Activated CD8-positive, alpha-beta memory T cell treated with anti-CD3 and anti-CD28 coated beads, Interleukin-2, amount 50 U/mL, for 24 hours (primary cell): ENCODE measurements around the gene HDAC9.

Experiments used
- DNase-seq: peaks from one replicate; pipeline ENCODE4 v3.0.0-alpha.2; 2020; ENCODE audit errors: extremely low read depth

The HDAC9 gene

DNA sequence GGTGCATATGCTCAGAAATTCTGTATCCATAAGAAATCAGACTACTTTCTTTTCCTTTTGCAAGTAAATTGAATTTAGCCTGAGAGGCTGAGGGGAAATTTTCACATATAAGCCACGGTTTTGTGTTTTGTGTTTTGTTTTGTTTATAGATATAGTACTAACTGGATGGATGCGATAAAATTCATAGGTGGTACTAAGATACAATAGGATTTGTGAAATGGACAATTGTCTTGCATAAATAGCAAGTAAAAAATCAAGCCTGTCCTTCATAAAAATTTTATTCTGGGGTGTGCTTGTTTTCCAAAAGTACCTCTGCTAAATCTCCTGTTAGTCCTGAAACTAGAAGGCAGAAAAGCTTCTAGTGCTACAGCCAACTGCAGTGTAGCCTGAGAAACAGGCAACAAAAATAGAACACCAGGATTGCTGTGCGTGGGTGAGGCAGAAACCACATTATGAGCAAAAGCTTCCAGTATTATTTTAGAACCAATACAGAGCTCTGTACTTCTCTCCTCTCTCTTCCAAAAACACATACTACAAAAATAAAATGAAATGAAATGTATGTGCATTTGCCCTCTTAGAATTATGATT, 634 bp upstream of the HDAC9 start:
- no peak for DNase-seq

DNA sequence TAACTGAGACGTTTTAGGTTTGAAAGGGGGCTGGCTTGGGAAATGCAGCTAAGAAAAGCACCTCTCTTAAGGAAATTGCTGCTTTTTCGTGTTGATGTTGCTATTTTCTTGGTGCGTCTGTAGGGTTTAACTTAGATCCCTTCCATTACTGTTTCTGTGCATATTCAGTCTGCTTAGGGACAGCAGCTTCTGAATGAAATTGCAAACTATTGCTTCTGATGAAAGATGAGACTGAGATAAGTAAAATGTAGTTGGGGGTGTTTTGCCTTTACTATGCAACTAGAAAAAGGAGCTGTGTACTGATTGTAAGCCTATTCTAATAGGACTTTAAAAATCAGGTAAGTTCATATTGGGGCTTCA, 772 bp downstream of the HDAC9 start:
- DNase-seq: no peak

DNA sequence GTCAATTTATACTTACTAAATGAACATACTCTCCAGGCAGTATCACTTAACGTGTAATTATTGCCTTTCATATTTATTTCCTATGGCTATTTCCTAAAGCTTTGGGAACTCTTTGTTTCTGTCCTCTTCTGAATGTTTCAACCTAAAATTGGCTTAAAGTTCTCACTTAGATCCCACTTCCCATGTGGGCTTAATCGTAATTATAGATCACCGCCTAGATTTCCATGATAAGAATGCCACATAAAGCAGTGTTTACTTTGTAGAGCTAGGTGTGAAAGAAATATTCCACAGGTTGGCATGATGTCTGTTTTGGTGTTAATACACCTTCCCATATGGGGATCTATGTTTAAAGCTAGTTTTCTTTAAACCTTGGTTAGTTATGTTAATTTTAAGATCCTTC, 1.5 kb downstream of the HDAC9 start:
- no peak for DNase-seq

DNA sequence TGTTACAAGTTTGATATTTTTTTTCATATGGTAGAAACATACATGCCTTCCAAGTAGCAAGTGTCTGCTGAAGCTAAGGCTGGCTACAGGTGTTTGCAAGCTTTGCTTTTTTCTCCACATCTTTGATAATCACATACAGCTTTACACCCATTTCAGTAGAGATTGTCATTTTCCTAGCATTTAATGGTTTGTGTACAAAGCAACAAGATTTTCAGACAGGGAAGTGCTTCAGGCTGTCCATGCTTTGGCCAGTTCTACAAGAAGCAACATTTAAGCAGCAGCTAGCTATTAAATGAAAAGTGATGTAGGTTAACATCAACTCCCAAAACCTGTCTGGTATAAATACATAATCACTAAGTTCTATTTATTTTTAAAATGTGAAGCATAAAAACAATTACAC, 2.3 kb downstream of the HDAC9 start:
- DNase-seq: no peak

DNA sequence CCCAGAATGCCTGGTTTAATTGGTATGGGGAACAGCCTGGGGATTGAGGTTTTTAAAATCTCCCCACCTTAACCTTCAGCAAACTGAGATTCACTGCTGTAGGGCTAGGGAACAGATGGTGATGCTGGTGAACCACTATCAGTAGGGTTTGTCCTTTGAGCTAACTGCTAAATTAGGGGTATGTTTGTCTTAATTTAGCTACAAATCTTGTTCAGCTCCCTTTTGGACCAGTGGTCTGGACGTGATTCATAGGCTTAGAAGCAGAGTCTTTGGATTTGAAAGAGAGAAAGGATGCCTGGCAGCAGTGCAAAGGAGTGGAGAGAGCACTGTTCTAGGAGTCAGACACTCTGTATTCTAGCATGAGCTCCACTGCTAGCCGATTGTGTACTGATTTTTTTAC, 2.8 kb downstream of the HDAC9 start:
- no peak for DNase-seq

DNA sequence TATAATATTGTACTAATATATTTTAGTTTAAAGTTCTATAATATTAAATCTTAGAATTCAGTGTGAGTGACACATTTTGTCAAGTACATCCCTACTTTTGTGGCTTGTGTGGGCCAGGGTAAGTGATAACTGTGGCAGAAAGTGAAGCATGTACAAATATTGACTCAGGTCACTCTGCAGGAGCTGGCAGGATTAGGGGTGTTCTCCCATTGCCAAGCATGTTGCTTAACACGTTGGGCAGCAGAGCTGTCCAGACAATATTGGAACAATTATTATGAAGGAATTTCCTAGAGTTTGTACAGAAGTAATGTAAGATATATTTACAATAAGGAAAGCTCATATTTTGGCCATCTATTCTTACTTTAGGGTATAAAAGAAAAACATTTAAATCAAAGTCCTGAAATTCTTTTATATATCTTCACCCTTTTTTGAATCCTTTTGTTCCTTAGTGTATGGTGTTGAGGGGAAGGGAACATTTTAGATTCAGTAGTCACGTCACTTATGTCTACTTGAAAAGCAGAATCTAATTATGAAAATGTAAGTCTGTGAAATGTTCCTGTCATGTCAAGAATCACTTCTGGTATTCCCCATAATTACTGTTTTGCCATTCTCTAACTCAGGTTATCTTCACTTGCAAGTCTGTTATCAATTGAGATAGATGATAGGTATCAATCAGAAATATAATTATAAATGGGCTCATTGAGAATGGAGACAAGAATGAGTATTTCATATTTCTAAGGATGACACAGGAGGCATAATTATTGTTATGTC, 4.0 kb downstream of the HDAC9 start:
- no peak for DNase-seq

DNA sequence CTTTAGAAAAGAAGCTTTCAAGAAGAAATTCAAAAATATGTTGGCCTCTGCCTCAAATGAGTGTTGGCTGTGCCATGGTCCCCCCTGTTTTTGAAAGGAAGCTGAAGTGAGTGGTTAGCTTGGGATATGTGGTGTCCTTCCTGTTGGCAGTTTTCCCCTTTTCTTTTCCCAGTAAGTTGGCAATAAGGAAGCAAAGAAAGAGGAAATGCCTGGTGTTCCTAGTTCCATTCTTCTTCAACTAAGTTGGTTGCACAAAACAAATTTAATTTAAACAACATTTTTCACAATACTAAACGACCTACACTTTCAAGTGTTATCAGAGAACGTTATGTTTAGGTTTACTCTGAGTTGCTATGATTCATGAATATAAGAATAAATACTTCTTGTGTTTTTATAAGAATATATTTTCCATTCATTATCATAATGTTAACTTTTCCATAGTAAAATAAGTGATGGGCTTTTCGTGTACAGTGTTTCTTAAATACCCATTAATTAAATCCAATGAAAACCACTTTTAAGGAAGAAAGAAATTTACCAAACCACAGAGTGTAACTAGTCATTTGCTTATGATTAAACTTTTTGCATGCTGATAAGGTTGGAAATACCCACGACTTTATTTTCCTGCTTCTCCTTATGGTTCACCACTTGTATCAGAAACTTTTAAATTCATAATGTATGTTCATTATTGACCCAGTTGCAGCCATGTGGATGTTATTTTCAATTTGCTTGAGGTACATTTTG, 7.7 kb downstream of the HDAC9 start:
- DNase-seq: no peak

DNA sequence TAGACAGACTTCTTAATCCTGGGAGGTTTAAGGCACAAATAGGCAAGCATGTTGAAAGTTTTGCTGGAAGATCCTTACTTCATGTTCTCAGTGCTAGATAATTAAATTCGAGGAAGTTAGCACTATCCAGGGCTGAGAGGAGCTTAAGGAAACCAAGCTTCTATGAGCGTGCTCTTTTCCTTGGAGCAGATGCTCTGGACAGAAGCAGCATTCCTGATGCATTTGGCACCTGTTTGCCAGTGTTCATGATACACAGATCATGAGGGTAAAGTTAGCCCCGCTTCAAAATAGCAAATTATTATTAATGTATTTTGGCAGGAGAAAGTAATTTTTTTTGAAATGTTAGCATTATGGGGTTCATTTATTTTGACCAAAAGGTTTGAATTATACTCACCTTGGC, 9.4 kb downstream of the HDAC9 start:
- DNase-seq: no peak

DNA sequence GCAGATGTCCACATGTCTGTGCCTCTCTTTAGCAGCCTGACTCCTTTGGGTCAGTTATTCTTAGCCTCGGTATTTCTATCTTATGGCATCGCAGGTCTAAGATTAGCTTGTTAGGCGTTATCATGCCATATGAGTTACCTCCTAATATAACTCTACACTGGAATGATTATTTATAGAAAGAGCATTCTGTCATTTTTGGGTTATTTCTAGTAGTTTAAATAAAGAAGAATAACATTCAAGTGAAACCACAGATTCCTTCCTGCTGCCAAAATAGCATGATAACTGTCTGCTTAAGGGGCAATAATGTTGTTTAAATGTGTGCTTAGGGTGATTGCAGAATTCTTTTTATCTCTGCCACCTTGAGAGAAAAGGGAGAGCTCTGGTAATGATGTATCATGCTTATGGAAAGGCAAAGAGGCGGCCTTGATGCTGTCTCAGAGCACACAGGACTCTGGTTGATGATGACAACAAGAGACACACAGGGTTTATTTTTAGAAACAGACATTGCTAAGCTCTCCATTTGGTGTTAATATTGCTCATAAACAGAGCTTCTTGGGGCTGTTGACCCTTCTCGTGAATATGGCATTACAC, 10.4 kb downstream of the HDAC9 start:
- no peak for DNase-seq

DNA sequence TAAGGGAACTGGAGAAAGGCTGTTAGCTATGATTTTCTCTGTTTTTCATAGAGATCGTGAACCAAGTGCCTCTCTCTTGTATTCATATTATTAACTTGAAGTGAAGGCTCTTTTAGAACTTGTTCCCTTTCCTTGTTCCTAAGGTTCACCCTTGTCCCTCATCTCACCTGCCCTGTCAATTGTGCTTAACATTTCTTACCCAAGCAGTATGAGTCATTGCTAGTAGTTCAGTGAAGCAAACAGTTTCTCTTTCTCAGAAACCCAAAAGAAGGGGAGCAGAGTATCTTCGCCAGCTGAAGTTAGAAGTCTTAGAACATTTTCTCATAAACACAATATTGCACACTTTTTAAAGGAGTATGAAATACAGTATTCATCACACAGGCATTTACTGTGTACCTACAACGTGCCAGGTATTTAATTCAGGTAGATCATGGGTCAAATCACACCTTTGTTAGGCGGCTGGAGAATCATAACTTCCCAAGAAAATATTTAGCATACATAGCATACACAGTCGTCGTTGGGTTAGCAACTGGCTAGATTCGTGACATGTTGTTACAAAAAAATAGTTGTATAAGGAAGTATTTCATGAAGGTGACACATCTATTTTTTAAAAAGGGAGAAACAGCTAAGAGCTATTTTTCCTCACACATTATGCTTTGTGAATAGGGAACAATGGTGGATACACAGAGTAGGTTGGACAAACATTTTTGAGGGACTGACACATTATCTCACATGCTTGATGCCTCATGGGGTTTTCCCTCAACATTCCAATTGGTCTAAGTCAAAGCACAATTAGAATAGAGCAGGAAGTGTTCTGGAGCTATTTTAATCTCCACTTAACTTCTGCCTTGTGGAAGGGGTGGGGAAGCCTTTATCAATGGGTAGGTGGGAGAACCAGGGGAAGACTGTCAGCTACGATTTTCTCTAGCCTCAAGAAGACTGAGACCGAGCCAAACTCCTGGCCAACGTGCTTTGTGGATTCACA, 13.2 kb downstream of the HDAC9 start:
- no peak for DNase-seq

DNA sequence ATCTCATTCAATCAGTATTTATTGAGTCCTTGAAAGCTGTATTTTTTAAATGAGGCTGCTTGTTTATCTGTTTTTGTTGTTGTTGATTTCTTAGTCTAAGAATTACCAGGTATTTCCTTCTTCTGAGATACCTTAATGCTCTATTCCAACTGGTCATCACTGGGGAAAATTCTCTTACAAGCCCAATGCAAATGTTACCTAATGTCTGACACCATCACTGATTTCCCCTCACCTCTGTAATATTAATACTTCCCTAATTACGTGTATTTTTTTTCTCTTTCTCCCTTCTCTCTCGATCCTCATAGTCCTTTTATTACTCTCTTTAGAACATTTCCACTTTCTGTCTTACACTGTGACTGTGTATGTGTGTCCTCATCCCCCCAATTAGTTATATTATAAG, 13.9 kb downstream of the HDAC9 start:
- no peak for DNase-seq

DNA sequence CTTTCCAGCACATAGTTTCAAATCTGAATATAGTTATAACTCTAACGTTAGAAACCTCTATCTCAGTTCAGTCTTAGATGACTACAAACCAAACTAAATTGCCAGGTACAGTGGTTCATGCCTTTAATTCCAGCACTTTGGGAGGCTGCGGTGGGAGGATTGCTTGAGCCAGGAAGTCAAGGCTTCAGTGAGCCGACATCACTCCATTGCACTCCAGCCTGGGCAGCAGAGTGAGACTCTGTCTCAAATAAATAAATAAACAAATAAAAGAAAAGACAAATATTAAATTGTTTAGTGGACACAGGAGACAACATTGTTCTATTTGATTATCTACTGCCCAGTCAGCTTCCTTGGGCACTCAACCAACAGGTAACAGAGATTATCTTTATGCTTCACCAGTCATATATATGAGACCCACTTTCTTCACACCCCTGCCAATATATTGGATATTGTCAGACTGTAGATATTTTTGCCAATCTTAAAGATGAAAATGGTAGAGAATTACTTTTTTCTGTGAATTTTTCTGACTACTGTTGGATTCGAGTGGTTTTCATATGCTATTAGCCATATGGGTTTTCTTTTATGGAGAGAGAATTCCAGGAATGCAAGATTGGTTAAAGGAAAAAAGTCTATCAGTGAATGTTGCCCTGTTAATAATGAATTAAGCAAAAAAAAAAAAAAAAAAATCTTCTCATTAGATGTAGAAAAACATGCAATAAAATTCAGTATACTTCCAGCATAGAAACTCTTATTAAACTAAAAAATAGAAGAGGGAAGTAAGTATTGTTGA, 16.0 kb downstream of the HDAC9 start:
- no peak for DNase-seq

DNA sequence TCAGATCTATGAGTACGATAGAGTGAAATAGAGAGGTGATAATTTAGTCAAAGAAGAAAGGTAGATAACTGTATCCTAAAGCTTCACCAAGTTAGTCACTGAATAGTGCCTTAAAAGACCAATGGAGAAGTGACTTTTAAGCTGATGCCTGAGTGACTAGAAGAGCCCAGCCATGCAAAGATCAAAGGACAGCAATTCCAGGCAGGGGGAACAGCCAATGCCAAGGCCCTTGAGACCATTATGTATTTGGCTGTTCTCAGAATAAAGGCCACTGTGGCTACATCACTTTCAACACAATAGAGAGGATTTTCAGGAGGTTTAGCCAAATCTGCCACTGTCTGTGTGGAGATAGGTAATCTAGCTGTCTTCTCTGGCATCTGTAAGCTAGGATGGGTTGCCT, 17.8 kb downstream of the HDAC9 start:
- DNase-seq: no peak

DNA sequence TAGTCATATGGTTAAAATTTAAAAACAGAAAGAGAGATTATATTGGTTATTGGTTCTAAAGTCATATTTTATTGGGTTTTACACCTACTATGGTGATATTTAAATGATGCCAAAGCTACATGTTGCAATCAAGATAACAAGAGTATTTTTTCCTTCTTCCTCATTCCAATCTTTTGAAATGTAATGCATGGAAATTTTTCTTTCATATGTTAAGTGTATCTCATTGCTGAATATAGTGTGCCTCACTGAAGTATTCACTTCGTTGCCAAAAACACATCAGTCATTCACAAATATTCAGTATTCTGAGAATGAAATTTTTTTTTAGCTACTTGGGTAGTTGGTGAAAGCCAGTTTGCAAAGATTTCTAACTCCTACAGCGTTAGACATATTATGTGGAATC, 19.5 kb downstream of the HDAC9 start:
- no peak for DNase-seq

DNA sequence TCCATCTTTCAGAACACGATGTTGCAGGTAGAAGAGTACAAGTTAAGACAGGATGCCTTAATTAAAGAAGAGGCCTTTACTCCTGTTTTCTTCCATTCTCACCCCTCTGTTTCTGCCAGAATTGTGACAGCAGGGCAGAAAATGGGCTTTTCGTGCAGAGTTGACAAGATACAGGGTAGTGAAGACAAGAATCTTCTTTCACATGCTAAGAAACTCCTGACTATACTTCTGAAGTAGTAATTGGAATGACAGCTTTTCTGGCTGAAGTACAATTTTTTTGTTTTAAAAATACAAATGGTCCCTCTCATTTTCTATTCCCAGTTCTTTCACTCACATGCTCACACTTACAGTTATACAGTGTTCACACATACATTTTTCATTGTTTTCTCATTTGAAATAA, 22.1 kb downstream of the HDAC9 start:
- DNase-seq: no peak

DNA sequence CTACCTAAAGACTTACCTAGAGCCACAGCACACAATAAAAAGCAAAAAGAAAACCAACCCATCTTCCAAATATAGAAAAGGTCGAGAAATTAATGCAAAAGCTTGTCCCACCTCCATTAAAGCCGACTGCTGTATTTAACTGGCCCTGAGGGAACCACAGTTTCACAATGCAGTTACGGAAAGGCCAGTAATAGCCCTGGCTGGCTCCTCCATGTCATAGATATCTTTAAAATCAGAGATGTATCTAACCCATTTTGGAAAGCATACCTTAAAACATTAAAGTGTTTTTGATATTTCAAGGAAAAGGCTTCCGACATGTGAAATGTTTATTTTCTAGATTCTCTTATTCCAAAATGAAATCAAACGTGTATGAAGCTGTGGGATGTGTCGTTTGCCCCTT, 23.0 kb downstream of the HDAC9 start:
- DNase-seq: no peak

DNA sequence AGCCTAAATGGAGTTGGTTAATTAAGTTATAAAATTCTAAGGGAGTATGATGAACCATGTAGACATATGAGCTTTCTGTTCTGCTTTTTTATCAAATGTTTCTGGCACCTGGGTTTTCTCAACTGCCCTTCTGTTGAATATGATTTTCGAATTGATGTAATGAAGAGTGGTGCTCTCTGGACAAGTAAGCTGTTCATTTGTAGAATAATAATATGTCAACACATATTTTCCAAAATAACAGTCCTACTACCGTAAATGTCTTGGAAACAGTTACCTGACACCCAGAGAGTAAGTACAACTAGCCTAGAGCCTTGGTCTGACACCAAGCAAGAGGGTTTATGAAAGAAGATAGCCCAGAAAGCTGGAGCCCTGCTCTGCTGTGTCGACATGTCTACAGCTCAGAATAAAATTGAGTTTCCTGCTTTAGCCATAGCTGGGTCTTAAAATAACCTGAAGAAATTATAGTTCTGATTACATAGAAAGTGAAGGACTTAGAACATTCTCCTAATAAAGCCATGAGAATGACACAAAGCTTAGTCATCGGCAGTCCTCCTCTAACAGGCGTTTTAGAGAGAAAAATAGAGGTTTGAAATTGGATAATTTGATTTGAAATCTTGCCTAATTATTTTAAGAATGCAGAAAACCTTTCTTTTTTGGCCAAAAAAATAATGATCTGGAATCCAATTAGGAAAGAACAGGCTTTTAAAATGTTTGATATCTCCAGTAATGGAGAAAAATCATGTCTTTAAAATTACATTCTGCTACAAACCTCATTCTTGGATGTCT, 25.1 kb downstream of the HDAC9 start:
- DNase-seq: no peak

DNA sequence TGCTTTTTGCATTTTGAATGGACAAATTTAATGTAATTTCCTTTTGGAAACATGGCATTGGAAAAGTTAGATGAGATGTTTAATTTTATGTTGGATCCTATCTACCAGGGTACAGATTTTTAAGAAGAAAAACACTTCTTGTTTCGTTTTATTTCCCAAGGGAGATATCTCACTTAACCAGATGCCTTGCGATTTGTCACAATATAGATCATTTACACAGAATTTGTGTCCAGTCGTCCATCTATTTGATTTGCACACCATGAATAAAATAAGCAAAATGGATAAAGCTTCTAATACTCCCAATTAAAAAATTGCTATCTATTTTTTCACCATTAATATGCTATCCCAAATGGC, 25.7 kb downstream of the HDAC9 start:
- DNase-seq: no peak

DNA sequence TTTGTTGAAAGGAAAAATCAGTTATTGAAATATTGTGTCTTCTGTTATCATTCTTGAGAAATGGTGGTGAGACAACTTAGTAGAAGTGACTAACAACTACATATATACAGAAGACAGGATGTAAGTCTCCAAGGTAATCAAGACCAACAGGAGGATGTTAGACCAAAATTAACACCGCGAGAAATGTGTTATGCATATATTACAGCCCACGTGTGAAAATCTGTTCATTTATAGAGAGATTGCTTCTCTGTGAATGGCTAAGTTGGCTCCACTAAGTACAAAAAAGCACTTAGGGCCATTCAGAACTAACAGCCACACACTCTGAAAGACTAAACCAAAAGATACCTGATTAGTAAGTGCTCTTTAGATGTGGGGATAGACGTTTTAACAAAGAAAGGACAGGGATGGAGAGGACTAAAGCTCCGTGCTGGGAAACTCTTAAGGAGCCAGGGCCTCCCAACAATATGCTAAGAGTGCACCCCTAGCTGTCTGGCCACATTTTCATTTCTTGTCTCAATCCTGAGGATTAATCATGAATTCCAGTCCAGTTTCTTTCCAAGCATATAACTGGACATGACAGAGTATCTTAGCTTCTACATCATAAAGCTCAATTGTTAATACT, 26.5 kb downstream of the HDAC9 start:
- no peak for DNase-seq

DNA sequence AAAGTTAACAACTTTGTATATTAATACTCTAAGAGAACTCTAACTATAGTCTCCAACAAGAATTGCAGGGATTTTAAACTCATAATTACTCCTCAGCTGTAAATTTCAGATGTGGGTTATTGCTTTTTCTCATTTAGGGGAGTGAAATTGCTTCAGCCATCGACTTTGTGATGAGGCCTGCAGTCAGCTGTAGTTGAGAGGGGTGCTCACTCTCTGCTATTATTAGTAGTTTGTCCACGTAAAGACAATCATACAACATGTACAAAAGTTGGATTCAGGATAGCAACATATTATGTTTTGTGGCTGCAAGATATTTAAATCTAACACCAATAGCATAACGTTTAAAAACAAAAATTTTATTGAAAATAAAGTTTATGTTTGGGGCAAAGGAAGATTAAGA, 28.7 kb downstream of the HDAC9 start:
- DNase-seq: no peak
